NCI-H128 (cell line): ENCODE data around the gene HIF1AN.

Source experiments
- DNase-seq: peaks from one replicate; lab custom pipeline; 2025; ENCODE audit not compliant: unreplicated experiment; lab: John Stamatoyannopoulos, UW

HIF1AN gene

DNA sequence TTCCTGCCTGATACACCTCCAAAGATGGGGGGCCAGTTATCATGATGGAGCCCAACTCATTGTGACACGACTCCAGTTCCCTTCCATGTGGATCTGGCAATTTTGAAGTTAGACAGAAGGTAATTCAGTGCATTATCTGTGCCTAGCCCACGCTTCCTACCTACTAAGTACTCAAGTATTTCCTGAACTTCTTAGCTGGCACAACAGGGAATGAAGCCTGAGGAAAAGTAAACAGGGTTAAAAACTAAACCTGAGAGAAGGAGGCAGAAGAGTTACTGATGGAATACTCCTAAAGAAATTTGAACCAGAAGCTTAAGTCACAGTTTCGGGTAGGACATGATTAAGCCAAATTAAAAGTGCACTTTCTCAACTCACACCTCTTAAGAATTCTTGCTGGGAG lies 14.9 kb upstream of the HIF1AN start:
- DNase-seq: no peak

DNA sequence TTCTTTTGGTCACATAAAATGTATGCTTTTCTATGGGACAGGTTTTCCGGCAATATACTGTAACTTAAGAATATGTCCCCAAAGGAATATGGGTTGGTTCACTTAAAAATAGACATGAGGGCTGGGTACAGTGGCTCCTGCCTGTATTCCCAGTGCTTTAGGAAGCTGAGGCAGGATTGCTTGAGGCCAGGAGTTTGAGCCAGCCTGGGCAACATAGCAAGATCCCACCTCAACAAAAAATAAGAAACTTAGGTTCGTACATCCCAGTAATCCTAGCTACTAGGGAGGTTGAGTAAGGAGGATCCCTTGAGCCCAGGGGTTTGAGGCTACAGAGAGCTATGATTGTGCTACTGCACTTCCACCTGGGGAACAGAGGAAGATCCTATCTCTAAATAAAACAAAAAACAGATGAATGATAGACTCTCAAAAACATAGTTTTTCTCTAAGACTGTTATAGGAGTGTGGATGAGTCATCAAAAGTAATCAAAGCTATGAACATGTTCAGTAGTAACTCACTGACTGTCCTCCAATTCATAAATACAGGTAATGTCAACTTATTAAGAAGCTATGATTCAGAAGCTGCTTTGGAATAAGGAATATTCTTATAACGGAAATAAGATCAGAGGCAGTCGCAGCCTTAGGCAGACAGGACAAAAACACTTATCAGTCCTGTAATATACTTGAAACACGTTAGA lies 13.5 kb upstream of the HIF1AN start:
- DNase-seq: no peak

DNA sequence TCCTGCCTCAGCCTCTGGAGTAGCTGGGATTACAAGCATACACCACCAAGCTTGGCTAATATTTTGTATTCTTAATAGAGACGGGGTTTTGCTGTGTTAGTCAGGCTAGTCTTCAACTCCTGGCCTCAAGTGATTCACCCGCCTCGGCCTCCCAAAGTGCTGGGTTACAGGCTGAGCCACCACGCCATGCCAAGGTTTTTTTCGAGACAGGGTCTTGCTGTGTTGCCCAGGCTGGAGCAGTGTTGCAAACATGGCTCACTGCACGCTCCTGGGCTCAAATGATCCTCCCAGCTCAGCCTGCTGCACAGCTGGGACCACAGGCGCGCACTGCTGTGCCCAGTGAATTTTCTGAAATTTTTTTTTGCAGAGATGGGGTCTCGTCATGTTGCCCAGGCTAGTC lies 12.8 kb upstream of the HIF1AN start:
- DNase-seq: no peak

DNA sequence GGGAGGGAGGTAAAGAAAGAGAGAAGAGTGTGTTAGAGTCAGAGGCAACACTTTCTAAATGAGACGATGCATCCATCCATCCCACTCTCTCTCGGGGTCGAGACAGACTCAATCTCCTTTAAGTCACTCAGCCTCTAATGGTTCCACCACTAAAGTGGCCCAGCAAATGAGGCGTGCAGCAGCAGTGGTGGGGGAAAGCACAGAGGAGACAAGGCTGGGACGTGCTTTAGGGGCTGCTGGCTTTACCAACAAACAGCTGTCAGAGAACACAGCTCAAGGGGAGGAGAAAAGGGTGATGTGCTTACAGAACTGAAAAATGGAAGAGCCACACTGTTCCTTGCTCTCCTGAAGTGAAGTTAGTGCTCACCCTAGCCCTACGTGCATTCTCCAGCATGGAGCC lies 11.5 kb upstream of the HIF1AN start:
- no peak for DNase-seq

DNA sequence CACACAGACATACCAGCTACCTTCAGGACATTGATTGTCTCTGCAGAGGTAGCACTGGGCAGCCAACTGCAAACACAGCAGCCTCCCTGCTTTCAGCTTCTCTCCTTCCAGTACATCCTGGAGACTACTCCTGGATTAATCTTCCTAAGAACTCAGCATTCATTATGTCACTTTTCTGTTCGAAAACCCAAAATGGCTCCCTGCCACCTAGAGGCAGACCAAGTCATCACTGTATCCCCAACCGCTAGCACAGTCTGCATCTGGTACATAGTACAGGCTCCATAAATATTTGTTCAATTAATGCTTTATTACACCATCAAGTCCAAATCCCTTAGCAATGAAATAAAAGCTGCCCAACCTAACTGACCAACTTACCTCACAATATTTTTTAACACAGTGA lies 11.1 kb upstream of the HIF1AN start:
- DNase-seq: no peak

DNA sequence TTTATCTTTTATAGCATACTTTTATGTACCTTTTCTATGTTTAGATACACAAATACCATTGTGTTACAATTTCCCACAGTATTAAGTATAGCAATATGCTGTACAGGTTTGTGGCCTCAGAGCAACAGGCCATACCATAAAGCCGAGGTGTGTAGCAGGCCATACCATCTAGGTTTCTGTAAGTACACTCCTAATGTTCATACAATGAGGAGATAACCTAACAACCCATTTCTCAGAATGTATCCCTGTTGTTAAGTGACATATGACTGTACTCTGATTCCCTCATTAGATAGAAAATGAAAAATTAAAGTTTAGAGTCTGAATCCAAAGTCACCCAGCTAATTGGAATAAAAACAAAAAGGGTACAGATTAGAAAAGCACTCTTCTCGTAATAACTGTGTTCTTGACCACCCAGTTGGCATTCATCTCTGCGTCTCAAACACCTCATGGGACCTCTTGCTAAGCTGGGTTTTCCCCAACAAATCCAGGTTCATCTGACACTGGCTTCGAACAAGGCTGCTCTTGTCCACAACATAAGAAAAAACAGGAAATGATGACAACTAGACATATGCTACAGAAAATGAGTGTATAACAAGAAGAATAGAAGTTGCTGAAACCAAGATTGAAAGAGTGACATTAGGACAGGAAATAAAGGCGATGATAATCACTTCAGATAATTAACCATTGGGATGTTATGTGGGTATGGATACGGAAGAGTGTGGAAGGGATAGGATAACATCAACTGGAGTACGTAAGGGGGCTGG lies 7.4 kb upstream of the HIF1AN start:
- no peak for DNase-seq

DNA sequence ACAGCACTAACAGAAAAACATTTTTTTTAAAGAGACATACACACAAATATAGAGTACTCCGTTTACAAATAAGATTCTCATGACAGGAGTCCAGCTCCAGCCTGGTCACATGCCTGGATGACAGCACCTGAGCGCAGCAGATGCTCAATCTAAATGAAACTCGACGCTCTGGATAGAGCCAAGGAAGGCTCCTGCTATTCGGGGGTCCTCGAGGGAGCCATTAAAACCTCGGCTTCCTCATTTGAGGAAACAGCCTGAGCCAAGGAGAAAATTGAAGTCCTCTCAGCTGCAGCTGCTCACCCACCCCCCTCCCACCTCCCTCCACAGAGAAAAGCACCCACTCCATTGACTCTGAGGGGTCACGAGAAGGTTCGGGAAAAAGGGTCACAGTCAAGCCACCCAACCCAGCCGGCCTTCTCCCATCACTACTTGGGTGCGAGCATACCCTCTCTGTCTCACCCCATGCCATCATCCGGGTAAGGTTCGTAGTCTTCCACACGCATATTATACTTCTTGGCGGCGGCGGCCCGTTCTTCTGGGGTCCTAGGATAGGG lies 6.7 kb upstream of the HIF1AN start:
- DNase-seq: no peak

DNA sequence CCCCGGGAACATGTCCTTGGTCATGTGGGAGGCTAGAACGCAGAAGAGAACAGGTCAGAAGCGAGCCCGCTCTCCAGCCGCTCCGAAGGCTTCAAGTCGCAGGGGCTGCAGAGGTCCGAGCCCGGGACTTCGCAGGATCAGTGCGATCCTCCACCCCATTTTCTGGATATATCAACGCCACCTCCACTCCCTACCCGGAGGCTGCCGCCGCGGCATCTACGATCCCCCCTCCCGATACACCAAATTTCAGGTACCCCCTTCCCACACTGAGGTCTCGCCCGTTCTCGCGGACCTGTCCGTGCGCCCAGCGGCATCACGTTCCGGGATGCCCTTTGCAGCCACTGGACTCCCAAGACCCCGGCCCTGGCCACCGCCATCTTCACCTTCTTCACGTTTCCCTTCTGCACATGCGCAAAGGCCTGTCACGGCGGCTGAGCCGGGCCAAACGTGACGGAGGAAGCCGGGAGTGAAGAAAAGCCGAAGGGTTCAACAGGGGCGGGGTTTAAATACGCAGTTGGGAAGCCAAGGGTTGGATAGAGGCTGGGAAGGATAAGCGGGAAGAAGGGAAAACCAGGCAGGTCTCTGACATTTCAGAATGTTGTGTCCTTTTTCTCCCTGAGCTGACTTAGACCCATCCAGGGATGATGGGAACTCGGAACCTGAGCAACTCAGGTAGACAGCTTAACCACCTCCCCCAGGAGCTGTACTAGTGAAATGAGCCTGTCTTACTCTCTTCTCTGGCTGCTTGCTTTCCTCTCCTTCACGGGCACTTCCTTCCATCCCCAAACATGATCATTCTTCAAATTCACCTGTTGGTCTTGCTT lies 6.1 kb upstream of the HIF1AN start, which contains the start of gene NDUFB8:
TSS of gene NDUFB8 (minus strand) at position 397 of the 824 bp plus-strand sequence. CDS start at position 377, 20 bp downstream.
- peak; percentile 67 for DNase-seq

DNA sequence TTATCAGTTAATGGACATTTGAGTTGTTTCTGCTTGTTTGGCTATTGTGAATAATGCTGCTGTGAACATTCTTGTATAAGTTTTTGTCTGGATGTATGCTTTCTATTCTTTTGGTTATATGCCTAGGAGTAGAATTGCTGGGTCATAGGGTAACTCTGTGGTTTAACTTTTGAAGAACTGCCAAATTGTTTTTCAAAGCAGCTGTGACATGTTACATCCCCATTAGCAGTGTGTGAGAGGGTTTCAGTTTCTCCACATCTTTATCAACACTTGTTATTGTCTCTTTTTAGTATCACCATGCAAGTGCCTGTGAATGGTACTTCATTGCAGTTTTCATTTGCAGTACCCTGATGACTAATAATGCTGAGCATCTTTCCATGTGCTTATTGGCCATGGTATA lies 4.0 kb upstream of the HIF1AN start:
- DNase-seq: no peak

DNA sequence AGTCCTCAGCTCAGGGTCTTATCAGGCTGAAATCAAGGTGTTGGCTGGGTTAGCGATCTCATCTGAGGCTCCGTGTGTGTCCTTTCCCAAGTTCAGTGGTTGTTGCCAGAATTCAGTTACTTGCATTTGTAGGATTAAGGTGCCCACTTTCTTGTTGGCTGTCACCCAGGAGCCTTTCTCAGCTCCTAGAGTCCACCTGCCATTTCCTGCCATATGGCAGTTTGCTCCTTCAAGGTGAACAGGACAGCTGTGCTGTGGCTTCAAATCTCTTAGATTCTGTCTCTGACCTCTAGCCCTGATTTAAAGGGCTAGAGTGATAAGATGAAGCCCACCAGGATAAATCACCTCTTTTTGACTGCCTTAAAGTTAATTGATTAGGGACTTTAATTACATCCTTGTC lies 1.0 kb upstream of the HIF1AN start:
- DNase-seq: no peak

DNA sequence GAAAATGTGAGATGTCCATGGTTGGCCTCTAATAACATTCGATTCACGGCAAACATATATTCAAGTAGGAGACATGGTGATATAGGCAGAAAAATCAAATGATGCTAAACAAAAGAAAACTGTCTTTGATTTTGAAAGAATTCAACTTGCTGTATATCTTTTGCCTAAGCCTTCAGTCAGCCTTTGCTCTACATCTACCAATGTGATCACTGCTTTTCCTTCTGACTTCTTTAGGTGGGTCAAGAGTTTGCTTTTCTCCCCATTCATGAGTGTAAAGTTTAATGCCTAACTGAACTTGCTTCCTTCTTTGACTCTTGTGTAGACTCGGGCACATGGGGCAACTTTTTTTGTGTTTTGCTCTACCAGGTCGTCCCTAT lies 417 bp upstream of the HIF1AN start:
- DNase-seq: no peak

DNA sequence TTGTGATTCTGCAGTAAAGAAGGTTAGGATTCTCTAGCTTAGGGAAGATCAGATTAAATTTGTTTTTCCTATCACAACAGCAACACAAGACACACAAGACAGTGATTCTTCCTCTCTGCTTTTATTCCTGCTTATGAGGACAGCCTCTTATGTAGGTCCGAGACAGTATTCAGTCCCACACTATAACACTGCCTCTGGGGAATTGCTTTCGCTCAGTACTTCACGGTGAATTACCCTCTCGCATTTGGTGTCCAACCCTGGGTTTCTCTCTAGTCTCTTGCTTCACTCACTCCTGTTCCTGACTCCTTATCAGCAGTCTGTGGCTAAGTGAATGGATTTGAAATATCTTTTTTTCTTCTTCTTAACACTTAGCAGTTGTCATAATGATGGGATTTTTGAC lies 1.7 kb downstream of the HIF1AN start:
- no peak for DNase-seq

DNA sequence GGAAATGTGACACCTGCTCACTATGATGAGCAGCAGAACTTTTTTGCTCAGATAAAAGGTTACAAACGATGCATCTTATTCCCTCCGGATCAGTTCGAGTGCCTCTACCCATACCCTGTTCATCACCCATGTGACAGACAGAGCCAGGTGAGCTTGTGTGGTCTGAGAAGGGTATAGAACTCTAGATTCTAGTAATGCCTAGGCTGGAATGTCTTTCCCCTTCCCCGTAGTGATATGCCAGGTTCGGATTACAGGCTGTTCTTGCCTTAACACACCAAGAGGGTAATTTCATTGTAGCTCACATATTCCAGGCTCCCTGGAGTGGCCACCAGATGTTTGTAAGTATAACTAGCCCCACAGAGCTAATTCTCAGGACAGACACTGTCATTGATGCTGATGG lies 9.2 kb downstream of the HIF1AN start:
- DNase-seq: no peak

DNA sequence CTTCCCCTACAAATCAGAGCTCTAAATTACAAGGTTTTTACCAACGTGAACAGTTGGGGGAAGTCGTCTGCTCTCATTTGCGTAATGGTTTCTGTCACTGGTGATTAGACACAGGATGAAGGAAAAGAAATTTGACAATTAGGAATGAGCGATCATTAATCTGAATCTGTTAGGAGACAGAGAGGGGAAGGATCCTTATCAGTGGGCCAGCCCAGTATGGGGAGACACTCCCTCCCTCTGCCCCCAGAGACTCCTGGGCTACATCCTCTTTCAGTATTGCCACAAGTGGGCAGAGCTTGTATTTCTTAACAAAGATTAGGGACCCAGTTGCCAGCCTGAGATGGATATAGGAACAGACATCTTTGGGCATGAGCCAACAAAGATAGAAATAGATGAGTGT lies 15.5 kb downstream of the HIF1AN start:
- DNase-seq: no peak

DNA sequence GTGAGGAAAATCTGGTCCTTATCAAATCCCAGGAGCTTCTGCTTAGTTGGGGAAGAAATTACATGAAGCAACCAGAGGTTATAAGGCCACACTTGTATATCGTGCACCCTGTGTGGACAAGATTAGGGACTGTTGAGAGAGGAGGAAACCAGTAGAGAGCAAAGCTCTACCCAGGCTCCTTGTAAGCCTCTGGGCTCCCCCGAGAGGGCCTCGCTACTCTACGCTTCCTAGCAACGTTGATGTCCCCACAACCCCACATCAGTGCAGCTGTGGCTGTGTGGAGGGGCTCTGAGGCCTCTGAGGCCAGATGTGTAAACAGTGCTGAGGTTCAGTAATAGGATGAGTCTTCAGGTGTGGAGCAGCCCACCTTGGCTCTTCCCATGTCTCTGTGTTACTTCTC lies 16.0 kb downstream of the HIF1AN start:
- no peak for DNase-seq

DNA sequence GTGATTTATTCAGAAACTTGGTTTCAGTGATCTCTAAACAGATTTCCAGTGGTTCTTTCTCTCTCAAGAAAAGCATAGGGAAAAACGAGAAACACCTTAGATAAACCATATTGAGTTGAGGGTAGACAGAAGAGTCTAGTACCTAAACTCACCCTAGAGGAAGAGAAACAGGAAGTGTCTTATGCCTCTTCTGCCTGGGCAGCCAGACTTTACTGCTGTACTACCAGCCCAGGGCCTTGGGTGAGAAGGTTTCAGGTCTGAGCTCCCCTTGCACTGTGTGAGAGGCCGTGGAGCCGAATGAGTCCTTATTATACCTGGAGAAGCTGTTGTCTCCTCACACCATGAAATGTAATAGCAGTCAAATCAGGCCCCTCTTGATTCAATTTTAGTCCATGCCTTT lies 18.2 kb downstream of the HIF1AN start:
- DNase-seq: no peak

DNA sequence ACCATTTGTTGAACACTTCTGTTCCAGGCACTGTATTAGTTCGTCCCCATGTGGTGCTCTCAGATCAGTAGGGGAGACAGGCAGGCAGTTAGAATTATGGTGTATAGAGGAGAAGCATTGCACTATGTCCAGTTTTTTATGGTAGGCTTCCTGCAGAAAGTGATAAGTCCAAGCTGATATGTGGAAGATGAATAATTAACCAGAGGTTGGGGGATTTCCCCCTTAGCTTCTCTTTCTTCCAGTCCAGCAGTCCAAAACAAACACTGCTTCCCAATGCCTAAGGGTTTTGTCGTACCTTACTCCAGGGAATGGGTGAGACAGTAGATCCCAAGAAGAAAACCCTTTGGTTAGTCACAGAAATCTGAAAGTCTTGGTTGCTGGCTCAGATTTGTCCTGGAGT lies 19.2 kb downstream of the HIF1AN start:
- no peak for DNase-seq

DNA sequence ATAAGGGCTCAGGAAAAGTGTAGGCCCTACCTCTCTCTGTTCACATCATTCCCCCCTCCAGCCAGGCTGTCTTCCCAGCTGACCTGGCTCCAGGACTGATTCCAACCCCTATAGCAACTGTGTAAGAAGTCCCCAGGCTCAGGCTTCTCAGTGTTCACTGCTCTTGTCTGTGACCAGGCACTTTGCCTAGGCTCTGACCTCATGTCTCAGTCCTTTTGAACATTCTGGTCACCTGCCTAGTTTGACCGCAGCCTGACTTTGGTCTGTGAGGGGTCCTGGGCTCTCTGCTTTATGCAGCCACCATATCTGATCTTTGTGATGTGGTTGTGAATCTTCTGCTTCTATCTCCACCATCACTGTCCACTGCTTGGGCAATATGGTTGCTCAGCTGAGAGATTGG lies 24.5 kb downstream of the HIF1AN start:
- DNase-seq: no peak

DNA sequence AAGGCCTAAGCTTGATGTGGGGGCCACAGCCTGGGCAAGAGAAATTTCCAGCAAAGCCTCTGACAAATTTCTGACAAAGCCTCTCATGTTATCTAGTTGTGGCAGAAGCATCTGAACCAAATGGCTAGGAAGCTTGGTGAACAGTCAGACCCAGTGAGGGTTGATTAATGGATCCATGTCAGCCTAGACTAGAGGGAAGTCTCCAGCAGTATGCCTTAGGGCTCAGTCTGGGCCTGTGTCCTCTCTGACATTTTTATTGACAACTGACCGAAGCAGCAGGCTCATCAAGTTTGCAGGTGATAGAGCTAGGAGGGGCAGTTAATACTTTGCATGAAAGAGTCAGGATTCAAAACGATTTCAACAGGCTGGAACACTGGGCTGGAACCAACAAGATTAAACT lies 25.3 kb downstream of the HIF1AN start:
- DNase-seq: no peak

DNA sequence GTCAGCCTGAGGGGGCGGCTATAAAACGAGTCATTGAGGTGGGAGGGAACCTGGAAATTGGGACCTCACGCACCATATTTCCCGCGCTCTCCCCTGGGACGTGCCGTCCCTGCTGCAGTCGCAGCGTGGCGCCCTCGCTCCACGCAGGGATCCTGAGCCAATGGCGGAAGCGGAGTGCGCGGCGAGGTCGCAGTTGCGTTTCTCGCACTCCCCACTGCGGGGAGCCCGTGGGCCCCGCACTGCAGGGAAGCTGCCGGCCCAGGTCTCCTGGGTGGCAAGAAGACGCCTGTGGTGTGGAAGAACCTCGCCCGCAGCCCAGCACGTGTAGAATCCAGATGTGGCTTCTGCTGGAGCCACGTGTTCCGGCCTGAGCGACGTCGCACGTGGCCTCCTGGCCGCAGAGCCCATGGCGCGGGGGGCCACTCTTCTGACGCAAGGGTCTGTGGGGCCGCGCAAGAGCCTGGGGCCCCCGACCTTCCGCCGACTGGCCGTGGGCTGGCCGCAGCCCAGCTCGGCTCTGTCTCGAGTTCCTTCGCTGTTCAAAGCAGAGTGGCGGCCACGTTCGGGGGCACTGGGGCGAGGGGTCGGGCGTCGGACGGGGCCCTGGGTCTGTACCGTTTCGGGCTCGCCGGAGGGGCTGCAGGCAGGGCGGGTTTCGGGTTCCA lies 26.4 kb downstream of the HIF1AN start:
- peak; percentile 17 for DNase-seq
